ENCODE data around the gene ATP5F1A. TPM values are rescaled to one million over a fixed set of nuclear protein-coding genes. Genes with fewer than 3 reads are reported as not detected.

The ATP5F1A gene
- total and polyA plus RNA-seq, 2 donors (not counting 3 experiments of a cell fraction or from before 2014, with no cell fraction given), result 405 to 585 TPM

DNA sequence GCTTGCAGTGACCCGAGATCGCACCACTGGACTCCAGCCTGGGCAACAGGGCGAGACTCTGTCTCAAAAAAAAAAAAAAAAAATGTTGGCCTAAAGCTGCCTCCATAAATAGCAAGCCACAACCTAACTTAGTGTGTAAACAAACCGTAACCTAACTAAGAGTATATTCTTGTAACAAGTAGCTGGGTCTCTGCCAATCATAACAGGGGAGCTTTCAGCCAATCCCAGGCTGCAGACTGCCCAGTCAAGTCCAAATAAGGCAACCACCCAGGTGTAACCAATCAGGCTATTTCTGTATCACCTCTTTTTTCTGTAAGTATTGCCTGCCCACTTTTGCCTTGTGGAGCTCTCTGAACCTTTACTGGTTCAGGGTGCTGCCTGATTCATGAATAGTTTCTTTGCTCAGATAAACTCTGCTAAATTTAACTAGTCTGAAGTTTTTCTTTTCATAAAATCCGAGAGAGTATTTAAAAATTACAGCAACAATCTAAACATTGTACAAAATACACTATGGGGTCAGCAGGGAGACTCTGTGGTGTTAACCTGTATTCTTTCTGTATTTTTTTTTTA, 30.6 kb downstream of the ATP5F1A start:
- BruUV-seq (replicated peaks), result no TSS peak
- no peak overlapping the region for H3K9ac ChIP-seq (replicated peaks; ENCODE audit: extremely low read depth, insufficient read depth, low read length)
- no peak overlapping the region for H3K4me2 ChIP-seq (ENCODE audit: insufficient read depth, low read length)
- FAIRE-seq, result no peak
- no peaks in the 10 kb centered on the region for H3K27me3 ChIP-seq (ENCODE audit: control insufficient read depth in 2 of 2, insufficient read depth in 2 of 2, low read length in 2 of 2)
- DNase-seq (ENCODE audit: low read depth, low spot score), result peak; percentile 24
- H3K4me1 ChIP-seq (ENCODE audit: control insufficient read depth, extremely low read depth, insufficient read depth, low read length), result peaks cover 9% of the 10 kb centered on the region
- ChIA-PET POLR2A (no interaction called here), CTCF (no interaction called here)
- no peaks in the 10 kb centered on the region for H3K79me2 ChIP-seq (ENCODE audit: control insufficient read depth, insufficient read depth, low read length)
- H3K27ac ChIP-seq (ENCODE audit: insufficient read depth, low read depth, low read length), result no peak overlapping the region
- dilution Hi-C loops (cut with MboI; ENCODE audit: extremely low pct_ligation_motif_present, low sequenced_read_pairs), result no loop called here
- H3K36me3 ChIP-seq (ENCODE audit: control insufficient read depth in 2 of 2, extremely low read depth in 1 of 2, insufficient read depth in 2 of 2, low read length in 2 of 2), result no peaks in the 10 kb centered on the region
- TF ChIP-seq EZH2 (IDR thresholded peaks at IDR 0.05; ENCODE audit: borderline replicate concordance, low read depth, low read length, severe bottlenecking) (no peak), GATA2 (IDR thresholded peaks at IDR 0.05; ENCODE audit: insufficient read depth, insufficient read length, low read depth, low read length) (no peak), JUN (IDR thresholded peaks at IDR 0.05; ENCODE audit: borderline replicate concordance, insufficient read depth, insufficient read length, low read depth) (no peak), MYC (IDR thresholded peaks at IDR 0.05; ENCODE audit: low read depth, low read length) (no peak), POLR2AphosphoS5 (IDR thresholded peaks at IDR 0.05; ENCODE audit: insufficient read depth, low read depth, low read length) (no peak), FOS (IDR thresholded peaks at IDR 0.05; ENCODE audit: borderline replicate concordance, insufficient read depth, low read length) (no peak), POLR2A (IDR thresholded peaks at IDR 0.05; ENCODE audit: low read depth, low read length) (no peak)
- TF ChIP-seq, protein P1, sequence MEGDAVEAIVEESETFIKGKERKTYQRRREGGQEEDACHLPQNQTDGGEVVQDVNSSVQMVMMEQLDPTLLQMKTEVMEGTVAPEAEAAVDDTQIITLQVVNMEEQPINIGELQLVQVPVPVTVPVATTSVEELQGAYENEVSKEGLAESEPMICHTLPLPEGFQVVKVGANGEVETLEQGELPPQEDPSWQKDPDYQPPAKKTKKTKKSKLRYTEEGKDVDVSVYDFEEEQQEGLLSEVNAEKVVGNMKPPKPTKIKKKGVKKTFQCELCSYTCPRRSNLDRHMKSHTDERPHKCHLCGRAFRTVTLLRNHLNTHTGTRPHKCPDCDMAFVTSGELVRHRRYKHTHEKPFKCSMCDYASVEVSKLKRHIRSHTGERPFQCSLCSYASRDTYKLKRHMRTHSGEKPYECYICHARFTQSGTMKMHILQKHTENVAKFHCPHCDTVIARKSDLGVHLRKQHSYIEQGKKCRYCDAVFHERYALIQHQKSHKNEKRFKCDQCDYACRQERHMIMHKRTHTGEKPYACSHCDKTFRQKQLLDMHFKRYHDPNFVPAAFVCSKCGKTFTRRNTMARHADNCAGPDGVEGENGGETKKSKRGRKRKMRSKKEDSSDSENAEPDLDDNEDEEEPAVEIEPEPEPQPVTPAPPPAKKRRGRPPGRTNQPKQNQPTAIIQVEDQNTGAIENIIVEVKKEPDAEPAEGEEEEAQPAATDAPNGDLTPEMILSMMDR (IDR thresholded peaks at IDR 0.05; ENCODE audit: extremely low read depth in 1 of 2, insufficient read depth in 1 of 2, low read depth in 1 of 2, low read length in 2 of 2), result no peak
- TF ChIP-seq, protein P2, sequence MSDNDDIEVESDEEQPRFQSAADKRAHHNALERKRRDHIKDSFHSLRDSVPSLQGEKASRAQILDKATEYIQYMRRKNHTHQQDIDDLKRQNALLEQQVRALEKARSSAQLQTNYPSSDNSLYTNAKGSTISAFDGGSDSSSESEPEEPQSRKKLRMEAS (IDR thresholded peaks at IDR 0.05; ENCODE audit: insufficient read depth, insufficient read length), result no peak
- no peaks in the 10 kb centered on the region for H3K9me3 ChIP-seq (replicated peaks; ENCODE audit: control insufficient read depth, insufficient read depth, low read length)
- no peak overlapping the region for H2AFZ ChIP-seq (ENCODE audit: low read depth, low read length)
- intact Hi-C loops (cut with micrococcal nuclease), result loop anchor here (10.0 kb wide), 1 partner anchor 57 kb away; no protein-coding TSS in a partner anchor
- H4K20me1 ChIP-seq (replicated peaks; ENCODE audit: control insufficient read depth, extremely low read depth, insufficient read depth, low read length), result no peaks in the 10 kb centered on the region
- no peak overlapping the region for H3K4me3 ChIP-seq (replicated peaks in 1 of 3; ENCODE audit: insufficient read depth in 1 of 3, low read depth in 1 of 3, low read length in 3 of 3)
- H3K9me1 ChIP-seq (replicated peaks; ENCODE audit: control insufficient read depth, extremely low read depth, insufficient read depth, low read length), result no peaks in the 10 kb centered on the region
